ENCODE measurements around the gene MGAT5. TPM values are rescaled to one million over a fixed set of nuclear protein-coding genes. Genes with fewer than 3 reads are reported as not detected.

The MGAT5 gene
- total RNA-seq, 3 donors from 2014 or later (not counting 1 experiment from before 2014, with no cell fraction given) = 39.7 to 58.2 (median 57.0) TPM

DNA sequence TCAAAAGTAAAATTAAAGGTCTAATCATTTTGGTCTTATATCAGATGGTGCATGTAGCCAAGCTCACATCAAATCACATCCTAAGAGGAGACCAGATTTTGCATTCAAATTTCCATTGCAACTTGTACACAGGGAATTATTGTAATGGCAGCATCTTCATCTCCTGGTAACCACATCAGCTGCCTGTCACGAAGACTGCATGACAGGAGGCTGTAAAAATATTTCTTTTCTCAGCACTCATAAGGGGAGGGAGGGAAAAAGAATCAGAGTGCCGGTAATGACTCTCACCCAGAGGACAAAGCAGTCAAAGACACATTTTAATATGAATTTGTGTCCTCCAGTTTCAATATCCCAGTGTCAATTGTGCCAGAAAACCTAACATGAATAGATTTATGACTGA is 248.2 kb downstream of the MGAT5 start:
- Histone ChIP-seq H3K36me3 (ENCODE audit: control insufficient read depth, insufficient read depth, low read length) (no peaks in the 10 kb centered on the region), H3K4me1 (ENCODE audit: control insufficient read depth, insufficient read depth, low read length) (no peaks in the 10 kb centered on the region), H3K4me3 (ENCODE audit: low read length) (no peak overlapping the region), H3K9me3 (ENCODE audit: control insufficient read depth, insufficient read depth, low read length) (no peaks in the 10 kb centered on the region), H3K27ac (ENCODE audit: low read length) (no peak overlapping the region), H3K27me3 (ENCODE audit: control insufficient read depth, insufficient read depth, low read length) (no peaks in the 10 kb centered on the region)
- H3K27ac Mint-ChIP-seq = no peak overlapping the region
- no peaks in the 10 kb centered on the region for H3K27me3 Mint-ChIP-seq (ENCODE audit: low read depth in 2 of 2)
- H3K36me3 Mint-ChIP-seq = no peaks in the 10 kb centered on the region
- TF ChIP-seq, protein P1, sequence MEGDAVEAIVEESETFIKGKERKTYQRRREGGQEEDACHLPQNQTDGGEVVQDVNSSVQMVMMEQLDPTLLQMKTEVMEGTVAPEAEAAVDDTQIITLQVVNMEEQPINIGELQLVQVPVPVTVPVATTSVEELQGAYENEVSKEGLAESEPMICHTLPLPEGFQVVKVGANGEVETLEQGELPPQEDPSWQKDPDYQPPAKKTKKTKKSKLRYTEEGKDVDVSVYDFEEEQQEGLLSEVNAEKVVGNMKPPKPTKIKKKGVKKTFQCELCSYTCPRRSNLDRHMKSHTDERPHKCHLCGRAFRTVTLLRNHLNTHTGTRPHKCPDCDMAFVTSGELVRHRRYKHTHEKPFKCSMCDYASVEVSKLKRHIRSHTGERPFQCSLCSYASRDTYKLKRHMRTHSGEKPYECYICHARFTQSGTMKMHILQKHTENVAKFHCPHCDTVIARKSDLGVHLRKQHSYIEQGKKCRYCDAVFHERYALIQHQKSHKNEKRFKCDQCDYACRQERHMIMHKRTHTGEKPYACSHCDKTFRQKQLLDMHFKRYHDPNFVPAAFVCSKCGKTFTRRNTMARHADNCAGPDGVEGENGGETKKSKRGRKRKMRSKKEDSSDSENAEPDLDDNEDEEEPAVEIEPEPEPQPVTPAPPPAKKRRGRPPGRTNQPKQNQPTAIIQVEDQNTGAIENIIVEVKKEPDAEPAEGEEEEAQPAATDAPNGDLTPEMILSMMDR (IDR thresholded peaks at IDR 0.05) = no peak
- no peaks in the 10 kb centered on the region for H3K4me1 Mint-ChIP-seq
- intact Hi-C loops (cut with micrococcal nuclease) = no loop called here
- H3K9me3 Mint-ChIP-seq = no peaks in the 10 kb centered on the region
- no peak for DNase-seq
- no peak for ATAC-seq
- no CpG with 5 or more reads among the region's 2 CpGs for WGBS (ENCODE audit: insufficient coverage)
- H3K4me3 Mint-ChIP-seq = no peak overlapping the region
